ENCODE measurements around the gene LZTR1.

DNA sequence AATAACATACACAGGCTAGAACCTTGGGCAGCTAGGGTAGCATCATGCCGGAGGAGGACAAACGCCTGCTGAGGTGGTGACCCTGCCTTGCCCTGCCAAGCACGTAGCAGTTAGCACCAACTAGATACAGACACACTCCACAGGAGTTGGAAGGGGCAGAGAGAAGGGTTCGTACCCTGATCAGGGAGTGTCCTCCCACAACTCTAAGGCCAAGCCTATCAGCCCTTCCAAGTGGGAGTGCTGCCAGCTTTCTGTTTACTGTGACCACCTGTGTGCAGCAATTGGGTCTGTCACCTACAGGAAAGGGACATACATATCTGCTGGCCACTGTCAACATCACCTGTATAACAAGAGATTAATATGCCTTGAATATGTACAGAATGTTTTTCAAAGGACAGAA is 21.7 kb downstream of the LZTR1 start:
- TF ChIP-seq RAD21 (IDR thresholded peaks at IDR 0.05; ENCODE audit: low read length) (no peak), CHD1 (IDR thresholded peaks at IDR 0.05; ENCODE audit: low read depth, low read length) (no peak), POLR2A (IDR thresholded peaks at IDR 0.05; ENCODE audit: low read depth, low read length) (no peak), BHLHE40 (IDR thresholded peaks at IDR 0.05; ENCODE audit: low read depth, low read length) (no peak), MAZ (IDR thresholded peaks at IDR 0.05; ENCODE audit: borderline replicate concordance, low read depth, low read length) (no peak)
- TF ChIP-seq, protein P1, sequence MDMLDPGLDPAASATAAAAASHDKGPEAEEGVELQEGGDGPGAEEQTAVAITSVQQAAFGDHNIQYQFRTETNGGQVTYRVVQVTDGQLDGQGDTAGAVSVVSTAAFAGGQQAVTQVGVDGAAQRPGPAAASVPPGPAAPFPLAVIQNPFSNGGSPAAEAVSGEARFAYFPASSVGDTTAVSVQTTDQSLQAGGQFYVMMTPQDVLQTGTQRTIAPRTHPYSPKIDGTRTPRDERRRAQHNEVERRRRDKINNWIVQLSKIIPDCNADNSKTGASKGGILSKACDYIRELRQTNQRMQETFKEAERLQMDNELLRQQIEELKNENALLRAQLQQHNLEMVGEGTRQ (IDR thresholded peaks at IDR 0.05; ENCODE audit: low read depth, low read length): no peak
- TF ChIP-seq, protein P2, sequence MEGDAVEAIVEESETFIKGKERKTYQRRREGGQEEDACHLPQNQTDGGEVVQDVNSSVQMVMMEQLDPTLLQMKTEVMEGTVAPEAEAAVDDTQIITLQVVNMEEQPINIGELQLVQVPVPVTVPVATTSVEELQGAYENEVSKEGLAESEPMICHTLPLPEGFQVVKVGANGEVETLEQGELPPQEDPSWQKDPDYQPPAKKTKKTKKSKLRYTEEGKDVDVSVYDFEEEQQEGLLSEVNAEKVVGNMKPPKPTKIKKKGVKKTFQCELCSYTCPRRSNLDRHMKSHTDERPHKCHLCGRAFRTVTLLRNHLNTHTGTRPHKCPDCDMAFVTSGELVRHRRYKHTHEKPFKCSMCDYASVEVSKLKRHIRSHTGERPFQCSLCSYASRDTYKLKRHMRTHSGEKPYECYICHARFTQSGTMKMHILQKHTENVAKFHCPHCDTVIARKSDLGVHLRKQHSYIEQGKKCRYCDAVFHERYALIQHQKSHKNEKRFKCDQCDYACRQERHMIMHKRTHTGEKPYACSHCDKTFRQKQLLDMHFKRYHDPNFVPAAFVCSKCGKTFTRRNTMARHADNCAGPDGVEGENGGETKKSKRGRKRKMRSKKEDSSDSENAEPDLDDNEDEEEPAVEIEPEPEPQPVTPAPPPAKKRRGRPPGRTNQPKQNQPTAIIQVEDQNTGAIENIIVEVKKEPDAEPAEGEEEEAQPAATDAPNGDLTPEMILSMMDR (conservative IDR thresholded peaks at IDR 0.05; ENCODE audit: low read depth, low read length): no peak
